Diencephalon (tissue), 1 donor: ENCODE data around the gene UGT2A1. TPM values are rescaled to one million over a fixed set of nuclear protein-coding genes. Genes with fewer than 3 reads are reported as not detected.

ENCODE experiments used
- small RNA-seq: library from RNA; depleted of rRNA; stranded (forward); fragments of <200 nt; gene quantifications from one replicate; pipeline ENCODE3, GENCODE V24; 2014
- total RNA-seq: library from RNA; depleted of rRNA; stranded (reverse); fragments of >200 nt; gene quantifications from one replicate; pipeline ENCODE4 v1.2.3, GENCODE V29; 2014

Gene UGT2A1
- total RNA-seq = not detected

GRCh38 chr4:69653147-69653546 is at the start of gene UGT2A1:
Gene UGT2A1 (minus strand): TSS chr4:69653247. CDS start chr4:69647644, 5,603 bp downstream.

DNA sequence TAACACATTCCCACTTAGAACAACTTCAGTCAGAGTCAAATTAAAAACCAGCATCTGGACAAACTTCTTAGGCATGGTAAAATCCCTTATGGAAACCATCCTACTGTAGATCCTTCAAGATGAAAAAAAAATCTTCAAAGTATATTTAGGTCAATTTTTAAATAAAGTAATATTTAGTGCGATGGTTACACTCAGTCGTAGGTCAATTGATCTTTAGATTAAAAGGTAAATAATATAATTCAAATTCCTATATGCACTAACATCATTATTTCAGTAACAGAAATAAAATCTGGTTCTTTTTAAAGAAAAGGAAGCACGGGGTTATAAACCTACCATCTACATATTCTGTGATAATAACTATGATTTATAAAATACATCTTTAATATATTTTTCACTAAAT is 13.5 kb downstream of the UGT2A1 start, which contains the start of gene UGT2A2:
Gene UGT2A2, minus strand, starts transcription at position 101 of the 400 bp plus-strand sequence. Its CDS starts 2 bp downstream, at position 99.

Small RNAs within 50 kb of the gene (small RNA-seq; reads per million reads assigned to genes)
- not detected for gene UGT2A2

Other genes with a start within 250 kb of the UGT2A1 start
- gene UGT2B4, start 157.3 kb downstream of the UGT2A1 start, total RNA-seq = not detected
- not detected for gene UGT2A2, start 13.6 kb downstream of the UGT2A1 start, total RNA-seq
- gene SULT1B1, start 107.4 kb upstream of the UGT2A1 start, total RNA-seq = 0.69 TPM
- 12.7 TPM for gene SULT1E1, start 206.9 kb upstream of the UGT2A1 start, total RNA-seq